Hepatocyte (in vitro differentiated cells): ENCODE measurements around the gene OBP2A.

Source experiments
- CTCF ChIP-seq: fragments of 200-600 bp; sonication (generic); IDR thresholded peaks from 2 replicates; pipeline ENCODE4 v1.5.1; 2016; ENCODE audit warnings: antibody characterized with exemption, mild to moderate bottlenecking; ENCODE audit not compliant: poor library complexity
- EZH2phosphoT487 ChIP-seq: fragments of 200-600 bp; sonication (generic); IDR thresholded peaks from one replicate; pipeline ENCODE4 v1.6.1; 2018; ENCODE audit warnings: antibody characterized with exemption, mild to moderate bottlenecking, low read depth, moderate library complexity; ENCODE audit not compliant: unreplicated experiment, severe bottlenecking

GRCh38 chr9:135584371-135584770 is 38.4 kb downstream of the OBP2A start:
- TF ChIP-seq CTCF (no peak), EZH2phosphoT487 (no peak)
